PC-3 (cell line): ENCODE measurements around the gene NBDY.

Experiments
- CTCF ChIP-seq: fragments of 300-600 bp; sonication (generic); conservative IDR thresholded peaks from 2 replicates; pipeline ENCODE4 v1.5.1; 2017; ENCODE audit warnings: antibody characterized with exemption, low read depth, mild to moderate bottlenecking, low read length
- EZH2phosphoT487 ChIP-seq: fragments of 300-600 bp; sonication (generic); IDR thresholded peaks from 2 replicates; pipeline ENCODE4 v1.6.1; 2018; ENCODE audit warnings: mild to moderate bottlenecking, antibody characterized with exemption, low read length, borderline replicate concordance

- no peak for TF ChIP-seq CTCF
- TF ChIP-seq EZH2phosphoT487 = no peak
Observed at GRCh38 chrX:56787734-56788152, 58.7 kb downstream of the NBDY start.
